ENCODE results near the gene GPR33. TPM values are rescaled to one million over a fixed set of nuclear protein-coding genes. Genes with fewer than 3 reads are reported as not detected.

GPR33 gene
- total RNA-seq, 1 experiment from 2014 or later = not detected

Other genes starting within 250 kb of the GPR33 start
- gene HEATR5A, start 67.5 kb downstream of the GPR33 start, total RNA-seq (2014; rRNA removed; shearing (Covaris generic); ENCODE audit: low replicate concordance) = 8.9 and 39.6 TPM in 2 replicates
- gene DTD2, start 30.5 kb downstream of the GPR33 start, total RNA-seq (2014; rRNA removed; shearing (Covaris generic); ENCODE audit: low replicate concordance) = 21.2 and 40.4 TPM in 2 replicates
- 8.0 and 9.7 TPM in 2 replicates for gene NUBPL, start 73.4 kb upstream of the GPR33 start, total RNA-seq (2014; rRNA removed; shearing (Covaris generic); ENCODE audit: low replicate concordance)

Data from Caki2 (cell line).